ENCODE measurements around the gene GPD1L.
"Not testable (repeated sequence)": the region's sequence is repeated elsewhere in the genome, so short reads cannot be mapped to it uniquely, and the experiment has no call there.

Gene GPD1L

GRCh38 chr3:32093204-32093603, 13.2 kb upstream of the GPD1L start:
- H3K9ac ChIP-seq (ENCODE audit: low read depth, low read length) = no peak overlapping the region
- H3K4me1 ChIP-seq (ENCODE audit: insufficient read depth, low read length) = no peaks in the 10 kb centered on the region
- no peaks in the 10 kb centered on the region for H3K9me3 ChIP-seq (ENCODE audit: control insufficient read depth, insufficient read depth, low read length)
- no peaks in the 10 kb centered on the region for H3K36me3 ChIP-seq (ENCODE audit: insufficient read depth, low read length)

GRCh38 chr3:32095431-32095830, 11.0 kb upstream of the GPD1L start:
- Histone ChIP-seq H3K36me3 (ENCODE audit: insufficient read depth, low read length) (no peaks in the 10 kb centered on the region), H3K9me3 (ENCODE audit: control insufficient read depth, insufficient read depth, low read length) (peaks cover 5% of the 10 kb centered on the region; the same call in 1 of the 2 replicates), H3K9ac (ENCODE audit: low read depth, low read length) (no peak overlapping the region), H3K4me1 (ENCODE audit: insufficient read depth, low read length) (no peaks in the 10 kb centered on the region)

GRCh38 chr3:32097768-32098167, 8.7 kb upstream of the GPD1L start:
- Histone ChIP-seq H3K9me3 (ENCODE audit: control insufficient read depth, insufficient read depth, low read length) (peaks cover 12% of the 10 kb centered on the region), H3K4me1 (ENCODE audit: insufficient read depth, low read length) (no peaks in the 10 kb centered on the region), H3K36me3 (ENCODE audit: insufficient read depth, low read length) (no peaks in the 10 kb centered on the region), H3K9ac (ENCODE audit: low read depth, low read length) (no peak overlapping the region)

GRCh38 chr3:32098528-32098927, 7.9 kb upstream of the GPD1L start:
- no peaks in the 10 kb centered on the region for H3K4me1 ChIP-seq (ENCODE audit: insufficient read depth, low read length)
- H3K9ac ChIP-seq (ENCODE audit: low read depth, low read length) = no peak overlapping the region
- H3K36me3 ChIP-seq (ENCODE audit: insufficient read depth, low read length) = no peaks in the 10 kb centered on the region
- peaks cover 12% of the 10 kb centered on the region for H3K9me3 ChIP-seq (ENCODE audit: control insufficient read depth, insufficient read depth, low read length)

GRCh38 chr3:32100465-32100864, 6.0 kb upstream of the GPD1L start:
- Histone ChIP-seq H3K9ac (ENCODE audit: low read depth, low read length) (no peak overlapping the region), H3K4me1 (ENCODE audit: insufficient read depth, low read length) (no peaks in the 10 kb centered on the region), H3K9me3 (ENCODE audit: control insufficient read depth, insufficient read depth, low read length) (peaks cover 12% of the 10 kb centered on the region), H3K36me3 (ENCODE audit: insufficient read depth, low read length) (no peaks in the 10 kb centered on the region)

- Histone ChIP-seq H3K9me3 (ENCODE audit: control insufficient read depth, insufficient read depth, low read length) (peaks cover 12% of the 10 kb centered on the region), H3K4me1 (ENCODE audit: insufficient read depth, low read length) (no peaks in the 10 kb centered on the region), H3K36me3 (ENCODE audit: insufficient read depth, low read length) (no peaks in the 10 kb centered on the region), H3K9ac (ENCODE audit: low read depth, low read length) (no peak overlapping the region)
These were observed 4.1 kb upstream of the GPD1L start for GRCh38 chr3:32102289-32102688.

- H3K9ac ChIP-seq (ENCODE audit: low read depth, low read length) = no peak overlapping the region
- no peaks in the 10 kb centered on the region for H3K4me1 ChIP-seq (ENCODE audit: insufficient read depth, low read length)
- peaks cover 12% of the 10 kb centered on the region for H3K9me3 ChIP-seq (ENCODE audit: control insufficient read depth, insufficient read depth, low read length)
- no peaks in the 10 kb centered on the region for H3K36me3 ChIP-seq (ENCODE audit: insufficient read depth, low read length)
These were observed 1.9 kb upstream of the GPD1L start for GRCh38 chr3:32104492-32104891.

- Histone ChIP-seq H3K9me3 (ENCODE audit: control insufficient read depth, insufficient read depth, low read length) (peaks cover 7% of the 10 kb centered on the region), H3K36me3 (ENCODE audit: insufficient read depth, low read length) (no peaks in the 10 kb centered on the region), H3K4me1 (ENCODE audit: insufficient read depth, low read length) (no peaks in the 10 kb centered on the region), H3K9ac (ENCODE audit: low read depth, low read length) (peak overlapping the region; percentile 37; the same call in 1 of the 2 replicates)
These were observed 909 bp upstream of the GPD1L start for GRCh38 chr3:32105291-32106131.

- Histone ChIP-seq H3K9ac (ENCODE audit: low read depth, low read length) (peak overlapping the region; percentile 65), H3K9me3 (ENCODE audit: control insufficient read depth, insufficient read depth, low read length) (no peaks in the 10 kb centered on the region; the same call in none of the 2 replicates)
These were observed 526 bp downstream of the GPD1L start for GRCh38 chr3:32106929-32107362.

GRCh38 chr3:32108224-32108623, 1.8 kb downstream of the GPD1L start:
- H3K4me1 ChIP-seq (ENCODE audit: insufficient read depth, low read length); H3K9ac ChIP-seq (ENCODE audit: low read depth, low read length); H3K36me3 ChIP-seq (ENCODE audit: insufficient read depth, low read length): not testable (repeated sequence)

More at GRCh38 chr3:32106929-32107362, 526 bp downstream of the GPD1L start:
- Histone ChIP-seq H3K36me3 (ENCODE audit: insufficient read depth, low read length) (no peaks in the 10 kb centered on the region), H3K4me1 (ENCODE audit: insufficient read depth, low read length) (no peaks in the 10 kb centered on the region)

GRCh38 chr3:32109256-32109655, 2.8 kb downstream of the GPD1L start:
- Histone ChIP-seq H3K9ac (ENCODE audit: low read depth, low read length) (no peak overlapping the region), H3K4me1 (ENCODE audit: insufficient read depth, low read length) (no peaks in the 10 kb centered on the region), H3K9me3 (ENCODE audit: control insufficient read depth, insufficient read depth, low read length) (no peaks in the 10 kb centered on the region), H3K36me3 (ENCODE audit: insufficient read depth, low read length) (no peaks in the 10 kb centered on the region)

More at GRCh38 chr3:32108224-32108623, 1.8 kb downstream of the GPD1L start:
- not testable (repeated sequence) for H3K9me3 ChIP-seq (ENCODE audit: control insufficient read depth, insufficient read depth, low read length)

- H3K4me1 ChIP-seq (ENCODE audit: insufficient read depth, low read length) = no peaks in the 10 kb centered on the region
- no peaks in the 10 kb centered on the region for H3K9me3 ChIP-seq (ENCODE audit: control insufficient read depth, insufficient read depth, low read length)
- no peaks in the 10 kb centered on the region for H3K36me3 ChIP-seq (ENCODE audit: insufficient read depth, low read length)
- no peak overlapping the region for H3K9ac ChIP-seq (ENCODE audit: low read depth, low read length)
These were observed 3.9 kb downstream of the GPD1L start for GRCh38 chr3:32110233-32110760.

- Histone ChIP-seq H3K9ac (ENCODE audit: low read depth, low read length) (no peak overlapping the region), H3K36me3 (ENCODE audit: insufficient read depth, low read length) (no peaks in the 10 kb centered on the region), H3K4me1 (ENCODE audit: insufficient read depth, low read length) (no peaks in the 10 kb centered on the region), H3K9me3 (ENCODE audit: control insufficient read depth, insufficient read depth, low read length) (no peaks in the 10 kb centered on the region)
These were observed 5.1 kb downstream of the GPD1L start for GRCh38 chr3:32111560-32111959.

- no peaks in the 10 kb centered on the region for H3K4me1 ChIP-seq (ENCODE audit: insufficient read depth, low read length)
- H3K9ac ChIP-seq (ENCODE audit: low read depth, low read length) = no peak overlapping the region
- H3K36me3 ChIP-seq (ENCODE audit: insufficient read depth, low read length) = no peaks in the 10 kb centered on the region
- no peaks in the 10 kb centered on the region for H3K9me3 ChIP-seq (ENCODE audit: control insufficient read depth, insufficient read depth, low read length)
These were observed 7.1 kb downstream of the GPD1L start for GRCh38 chr3:32113566-32113965.

- Histone ChIP-seq H3K4me1 (ENCODE audit: insufficient read depth, low read length) (no peaks in the 10 kb centered on the region), H3K36me3 (ENCODE audit: insufficient read depth, low read length) (no peaks in the 10 kb centered on the region)
These were observed 7.6 kb downstream of the GPD1L start for GRCh38 chr3:32113981-32114545.

More at GRCh38 chr3:32113981-32114545, 7.6 kb downstream of the GPD1L start:
- Histone ChIP-seq H3K9ac (ENCODE audit: low read depth, low read length) (no peak overlapping the region), H3K9me3 (ENCODE audit: control insufficient read depth, insufficient read depth, low read length) (no peaks in the 10 kb centered on the region)
